NCI-H446 treated with DMSO at 0.1 percent for 48 hours (cell line): ENCODE data around the gene BRAF.
"Not testable (repeated sequence)": the region's sequence is repeated elsewhere in the genome, so short reads cannot be mapped to it uniquely, and the experiment has no call there.

ENCODE experiments used
- DNase-seq: peaks from one replicate; lab custom pipeline; 2025; lab: John Stamatoyannopoulos, UW

The BRAF gene

DNA sequence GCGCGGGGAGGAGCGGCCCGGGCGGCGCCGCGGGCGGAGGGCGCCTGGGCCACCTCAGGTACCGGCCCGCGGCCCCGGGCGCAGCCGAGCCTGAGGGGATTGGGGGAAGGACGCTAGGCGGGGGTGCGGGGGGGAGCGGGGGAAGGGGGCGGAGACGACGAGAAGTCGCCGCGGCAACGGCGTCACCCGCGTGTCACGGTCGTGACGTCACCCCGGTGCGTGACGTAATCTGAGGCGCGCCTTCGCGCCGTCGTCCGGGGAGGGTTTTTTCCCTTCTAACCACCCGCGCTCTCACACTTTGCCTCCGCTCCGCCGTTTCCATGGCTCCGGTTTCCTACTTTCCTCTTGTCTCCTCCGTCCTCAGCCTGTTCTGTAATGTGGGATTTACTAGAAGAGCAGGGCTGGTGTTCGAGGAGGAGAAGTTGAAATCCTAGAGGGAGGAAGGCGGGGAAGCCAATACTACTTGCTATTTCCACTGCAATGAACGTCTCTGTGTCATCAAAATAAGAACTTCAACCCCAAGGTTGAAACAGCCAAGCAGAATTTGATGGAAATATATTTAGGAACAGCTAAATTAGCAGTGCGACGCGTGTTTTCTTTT is at the start of gene BRAF:
TSS of gene BRAF (minus strand) at position 109 of the 601 bp plus-strand sequence. CDS start 226 bp downstream, outside the sequence.
- DNase-seq = peak; percentile 65

DNA sequence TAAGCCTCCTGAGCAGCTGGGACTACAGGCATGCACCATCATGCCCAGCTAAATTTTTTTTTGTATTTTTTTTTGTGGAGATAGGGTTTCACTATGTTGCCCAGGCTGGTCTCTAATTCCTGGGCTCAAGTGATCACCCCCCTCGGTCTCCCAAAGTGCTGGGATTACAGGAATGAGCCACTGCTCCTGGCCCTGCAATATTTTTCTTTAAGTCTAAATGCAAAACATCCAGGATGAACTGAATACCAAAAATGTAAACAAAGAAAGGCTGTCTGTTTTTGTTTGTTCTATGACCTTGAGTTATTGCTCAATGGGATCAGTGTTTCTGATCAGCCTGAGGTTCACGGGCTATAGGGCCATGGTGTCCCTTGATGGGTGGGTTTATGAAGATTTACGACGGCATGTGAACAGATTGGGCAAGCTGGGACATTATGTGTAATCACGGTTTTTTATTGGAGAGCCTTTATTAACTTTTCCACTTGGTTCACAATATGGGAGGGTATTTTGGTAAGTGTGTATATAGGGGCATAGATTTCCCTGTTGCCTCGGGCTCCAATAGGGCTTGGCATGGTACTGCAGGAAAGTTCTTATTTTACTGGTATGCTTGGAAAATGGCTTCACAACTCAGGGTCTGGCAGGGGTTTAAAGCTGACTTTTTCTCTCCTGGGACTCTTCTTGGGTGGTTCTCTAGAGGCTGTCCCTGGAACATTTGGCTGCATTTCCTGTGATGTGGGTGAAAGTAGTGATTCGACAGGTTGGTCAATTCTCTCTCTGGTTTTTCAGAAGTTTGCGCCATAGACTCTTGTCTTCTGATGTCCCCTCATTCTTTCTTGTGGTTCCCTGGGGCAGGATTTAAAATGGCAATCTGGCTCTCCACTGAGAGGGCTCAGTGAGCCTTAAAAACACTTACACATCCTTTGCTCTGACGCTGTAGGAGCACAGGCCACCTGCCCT is 48.4 kb upstream of the BRAF start:
- DNase-seq = no peak

DNA sequence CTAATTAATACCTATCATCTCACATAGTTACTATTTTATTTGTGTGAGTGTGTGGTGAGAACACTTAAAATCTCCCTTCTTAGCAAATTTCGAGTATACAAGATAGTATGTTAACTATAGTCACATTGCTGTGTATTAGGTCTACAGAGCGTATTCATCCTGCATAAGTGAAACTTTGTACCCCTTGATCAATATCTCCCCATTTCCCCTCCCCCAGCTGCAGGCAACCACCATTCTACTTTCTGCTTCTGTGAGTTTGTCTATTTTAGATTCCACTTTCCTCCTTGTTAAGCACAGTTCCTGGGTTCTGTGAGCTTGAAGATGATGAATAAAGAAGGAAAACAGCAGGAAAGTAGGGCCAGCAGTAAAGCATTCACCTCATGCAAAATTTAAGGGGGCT is 47.6 kb upstream of the BRAF start:
- no peak for DNase-seq

DNA sequence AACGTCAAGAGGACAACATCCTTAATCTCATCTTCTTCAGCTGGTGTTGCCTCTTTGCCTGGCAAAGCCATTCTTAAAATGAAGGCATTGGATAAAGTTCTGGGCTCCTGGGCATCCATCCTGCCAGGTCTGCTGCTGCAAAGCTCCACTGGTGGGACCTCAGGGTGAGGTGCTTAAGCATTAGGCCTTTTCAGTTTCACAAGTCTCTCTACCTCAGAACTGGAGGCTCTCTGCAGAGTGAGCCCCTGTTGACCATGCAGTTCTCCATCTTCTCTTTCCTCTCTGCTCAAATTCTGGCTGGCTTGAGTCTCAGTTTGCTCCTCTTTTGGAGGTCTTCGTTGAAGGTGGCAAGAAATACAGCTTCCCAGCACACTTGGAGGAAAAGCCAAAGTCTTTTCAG is 42.7 kb upstream of the BRAF start:
- no peak for DNase-seq

GRCh38 chr7:140966561-140967233 is 42.0 kb upstream of the BRAF start:
- DNase-seq = no peak

DNA sequence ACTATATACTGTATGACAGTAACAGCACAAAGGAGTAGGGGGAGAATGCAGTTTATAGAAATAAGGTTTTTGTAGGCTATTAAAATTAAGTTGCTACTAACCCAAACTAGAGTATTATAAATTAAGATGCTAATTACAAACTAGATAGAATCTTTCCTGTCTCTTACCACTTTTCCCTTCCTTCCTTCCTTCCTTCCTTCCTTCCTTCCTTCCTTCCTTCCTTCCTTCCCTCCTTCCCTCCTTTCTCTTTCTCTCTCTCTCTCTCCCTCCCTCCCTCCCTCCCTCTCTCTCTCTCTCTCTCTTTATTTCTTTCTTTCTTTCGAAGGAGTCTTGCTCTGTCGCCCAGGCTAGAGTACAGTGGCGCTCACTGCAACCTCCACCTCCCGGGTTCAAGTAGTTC is 36.4 kb upstream of the BRAF start:
- DNase-seq = no peak

- not testable (repeated sequence) for DNase-seq
Measured at GRCh38 chr7:140956997-140957396, 32.3 kb upstream of the BRAF start.

DNA sequence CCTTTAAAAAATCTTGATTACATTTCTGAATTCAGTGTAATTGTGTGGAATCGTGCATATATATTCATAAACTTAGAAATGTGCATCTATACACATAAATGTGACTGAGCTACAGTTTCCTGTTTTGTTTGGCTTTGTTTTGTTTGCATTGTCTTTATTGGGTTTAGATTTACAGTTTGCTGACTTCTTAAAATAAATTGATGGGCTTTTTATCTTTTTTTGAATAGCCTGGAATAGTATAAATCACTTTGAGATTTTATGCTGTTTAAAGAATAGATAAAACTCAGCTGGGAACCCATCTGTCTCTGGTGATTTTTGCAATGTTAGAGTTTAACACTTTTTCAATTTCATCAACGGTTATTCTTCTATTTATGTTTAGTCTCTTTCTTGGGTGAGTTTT is 21.2 kb upstream of the BRAF start:
- no peak for DNase-seq

GRCh38 chr7:140942242-140942641 is 17.5 kb upstream of the BRAF start:
- not testable (repeated sequence) for DNase-seq

- no peak for DNase-seq
Measured at GRCh38 chr7:140940898-140941297, 16.2 kb upstream of the BRAF start.

DNA sequence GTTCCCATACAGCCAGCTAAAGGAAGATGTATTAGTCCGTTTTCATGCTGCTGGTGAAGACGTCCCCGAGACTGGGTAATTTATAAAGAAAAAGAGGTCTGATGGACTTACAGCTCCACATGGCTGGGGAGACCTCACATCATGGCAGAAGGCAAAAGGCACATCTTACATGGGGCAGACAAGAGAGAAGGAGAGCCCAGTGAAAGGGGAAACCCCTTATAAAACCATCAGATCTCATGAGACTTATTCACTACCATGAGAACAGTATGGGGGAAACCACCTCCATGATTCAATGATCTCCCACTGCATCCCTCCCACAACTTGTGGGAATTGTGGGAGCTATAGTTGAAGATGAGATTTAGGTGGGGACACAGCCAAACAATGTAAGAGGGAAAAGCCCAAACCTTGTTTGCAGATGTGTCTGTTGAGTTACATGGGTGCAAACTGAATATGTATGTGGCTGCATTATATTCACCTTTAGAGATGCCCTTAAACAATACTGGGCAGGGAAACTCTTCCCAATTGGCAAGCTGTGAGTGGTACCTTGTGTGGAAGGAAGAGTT is 13.1 kb upstream of the BRAF start:
- DNase-seq = no peak

GRCh38 chr7:140928491-140929309 is 4.0 kb upstream of the BRAF start:
- no peak for DNase-seq

GRCh38 chr7:140927945-140928344 is 3.2 kb upstream of the BRAF start:
- DNase-seq = not testable (repeated sequence)

DNA sequence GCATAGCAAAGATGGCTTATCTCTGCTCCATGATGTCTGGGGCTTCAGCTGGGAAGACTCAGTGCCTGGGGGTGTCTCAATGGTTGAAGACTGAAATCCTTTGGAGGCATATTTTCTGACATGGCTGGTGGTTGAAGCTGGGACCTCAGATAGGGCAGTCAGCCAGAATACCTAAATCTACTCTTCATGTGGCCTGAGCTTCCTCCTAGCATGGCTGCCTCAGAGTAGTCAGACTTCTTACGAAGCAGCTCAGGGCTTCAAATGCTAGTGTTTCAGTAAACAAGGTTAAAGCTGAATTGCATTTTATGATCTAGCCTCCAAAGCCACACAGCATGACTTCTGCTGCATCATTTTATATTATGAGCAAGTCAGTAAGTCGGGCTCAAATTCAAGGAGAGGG is 2.6 kb upstream of the BRAF start:
- no peak for DNase-seq

DNA sequence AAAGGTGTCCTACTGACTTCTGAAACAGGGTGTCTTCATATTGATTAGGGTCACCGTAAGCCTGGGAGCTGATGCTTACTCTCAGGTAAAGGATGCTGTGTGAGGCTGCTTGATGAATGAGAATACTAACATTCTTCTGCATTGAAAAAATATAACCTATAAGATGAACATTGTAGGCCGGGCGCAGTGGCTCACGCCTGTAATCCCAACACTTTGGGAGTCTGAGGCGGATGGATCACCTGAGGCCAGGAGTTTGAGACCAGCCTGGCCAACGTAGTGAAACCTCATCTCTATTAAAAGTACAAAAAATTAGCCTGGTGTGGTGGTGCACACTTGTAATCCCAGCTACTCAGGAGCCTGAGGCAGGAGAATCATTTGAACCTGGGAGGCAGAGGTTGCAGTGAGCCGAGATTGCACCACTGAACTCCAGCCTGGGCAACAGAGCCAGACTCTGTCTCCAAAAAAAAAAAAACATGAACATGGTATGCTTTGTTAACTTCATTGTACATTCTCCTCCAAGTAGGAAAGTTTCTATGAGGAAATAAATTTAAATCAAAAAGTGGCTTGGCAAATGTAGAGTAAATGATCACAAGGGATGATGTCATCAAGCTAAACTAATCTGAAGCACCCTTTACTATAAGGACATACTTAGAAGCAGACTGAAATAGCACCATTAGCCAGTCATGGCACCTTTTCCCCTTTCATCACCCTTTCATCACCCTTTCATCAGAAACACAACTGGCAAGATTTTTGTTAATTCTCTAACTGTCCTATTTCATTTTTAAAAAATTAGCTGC is 1.5 kb upstream of the BRAF start:
- DNase-seq = no peak

- DNase-seq = peak; percentile 23
Measured at GRCh38 chr7:140924019-140924820, 509 bp downstream of the BRAF start.

- DNase-seq = no peak
Measured at GRCh38 chr7:140923358-140924006, 1.2 kb downstream of the BRAF start.

DNA sequence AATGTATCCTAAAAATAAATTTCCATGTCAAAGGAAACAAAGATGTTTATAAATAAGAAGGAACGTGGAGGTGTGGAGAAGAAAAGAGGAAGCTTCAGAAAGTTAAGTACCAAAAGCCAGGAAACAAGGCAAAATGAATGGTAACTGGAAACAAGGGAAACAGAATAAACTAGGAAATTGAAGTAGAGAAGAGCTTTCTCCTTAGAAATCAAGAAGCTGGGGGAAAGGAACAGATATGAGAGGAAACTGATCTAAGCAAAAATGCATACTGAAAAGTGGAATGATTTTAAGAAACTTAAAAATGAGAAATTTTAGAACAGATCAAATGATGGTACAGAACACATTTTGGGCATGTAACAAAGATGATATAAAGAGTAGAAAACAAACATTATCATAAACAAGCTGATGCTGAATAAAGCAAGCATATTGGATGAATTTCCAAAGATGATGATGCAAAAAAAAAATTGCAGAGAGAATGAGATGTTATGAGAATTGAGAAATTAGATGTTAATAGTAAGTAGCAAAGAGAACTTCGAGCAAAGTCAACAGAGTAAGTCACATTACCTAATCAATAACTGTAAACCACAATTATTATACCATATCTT is 1.9 kb downstream of the BRAF start:
- DNase-seq = no peak

DNA sequence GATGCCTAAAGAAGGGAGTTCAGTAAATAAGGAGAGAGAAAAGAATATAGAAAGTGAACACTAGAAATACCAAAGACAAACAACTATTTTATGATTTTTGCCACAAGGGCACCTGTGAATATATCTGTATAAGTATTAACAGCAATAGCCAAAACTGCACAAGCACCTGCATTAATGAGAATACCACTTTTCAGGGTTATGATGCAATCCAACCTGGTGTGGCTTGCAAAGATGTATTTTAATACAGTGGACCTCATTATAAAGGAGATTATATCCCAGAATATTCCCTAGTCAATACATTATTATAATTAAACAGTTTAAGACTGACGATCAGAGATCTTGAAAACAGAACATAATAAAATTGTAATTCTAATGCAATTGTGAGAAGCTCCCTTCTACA is 4.0 kb downstream of the BRAF start:
- DNase-seq = no peak
